ENCODE data around the gene ENO2.

ENO2 gene

DNA sequence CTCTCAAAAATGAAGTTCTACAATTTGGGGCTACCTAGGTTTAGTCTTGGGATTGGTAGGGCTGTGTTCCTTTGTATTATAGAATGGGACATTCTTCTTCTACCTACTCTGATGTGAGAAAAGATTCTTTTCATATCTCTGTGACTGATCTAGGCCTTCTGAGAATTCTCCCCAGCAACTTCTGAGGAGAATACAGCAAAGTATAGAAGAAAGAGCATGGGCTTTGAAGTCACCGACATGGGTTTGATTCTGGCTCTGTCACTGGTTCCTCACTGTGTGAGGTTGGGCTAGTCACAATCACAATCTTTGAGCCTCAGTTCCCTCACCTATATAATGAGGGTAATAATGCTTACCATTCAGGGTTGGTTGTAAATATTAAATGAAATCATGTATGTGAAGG is 18.4 kb downstream of the ENO2 start:
- DNase-seq (ENCODE audit: low read depth) = no peak

DNA sequence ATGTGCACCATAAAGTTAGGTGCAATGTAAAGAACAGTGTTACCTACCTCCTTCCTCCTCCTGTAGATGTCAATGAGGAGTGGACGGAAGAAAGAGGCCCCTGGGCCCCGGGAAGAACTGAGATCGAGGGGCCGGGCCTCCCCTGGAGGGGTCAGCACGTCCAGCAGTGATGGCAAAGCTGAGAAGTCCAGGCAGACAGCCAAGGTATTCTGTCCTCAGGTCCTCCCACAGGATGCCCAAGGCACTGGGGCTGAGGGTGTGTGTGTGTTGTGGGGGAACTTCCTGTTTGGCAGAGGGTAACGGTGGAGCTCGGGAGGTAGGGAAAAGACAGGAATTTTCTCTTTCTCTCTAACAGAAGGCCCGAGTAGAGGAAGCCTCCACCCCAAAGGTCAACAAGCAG is 19.7 kb downstream of the ENO2 start:
- peak; percentile 54 for DNase-seq (ENCODE audit: low read depth)

- DNase-seq (ENCODE audit: low read depth) = peak; percentile 20
These were observed 21.2 kb downstream of the ENO2 start for GRCh38 chr12:6935371-6936193.

- no peak for DNase-seq (ENCODE audit: low read depth)
These were observed 21.8 kb downstream of the ENO2 start for GRCh38 chr12:6936194-6936635.

GRCh38 chr12:6936636-6937480 is 22.5 kb downstream of the ENO2 start:
- no peak for DNase-seq (ENCODE audit: low read depth)

GRCh38 chr12:6937481-6938352 is 23.3 kb downstream of the ENO2 start:
- DNase-seq (ENCODE audit: low read depth) = peak; percentile 97

GRCh38 chr12:6938353-6939190 is 24.2 kb downstream of the ENO2 start:
- DNase-seq (ENCODE audit: low read depth) = no peak

- DNase-seq (ENCODE audit: low read depth) = no peak
These were observed 24.8 kb downstream of the ENO2 start for GRCh38 chr12:6939191-6939540.

GRCh38 chr12:6941267-6941666 is 26.9 kb downstream of the ENO2 start:
- DNase-seq (ENCODE audit: low read depth) = no peak

DNA sequence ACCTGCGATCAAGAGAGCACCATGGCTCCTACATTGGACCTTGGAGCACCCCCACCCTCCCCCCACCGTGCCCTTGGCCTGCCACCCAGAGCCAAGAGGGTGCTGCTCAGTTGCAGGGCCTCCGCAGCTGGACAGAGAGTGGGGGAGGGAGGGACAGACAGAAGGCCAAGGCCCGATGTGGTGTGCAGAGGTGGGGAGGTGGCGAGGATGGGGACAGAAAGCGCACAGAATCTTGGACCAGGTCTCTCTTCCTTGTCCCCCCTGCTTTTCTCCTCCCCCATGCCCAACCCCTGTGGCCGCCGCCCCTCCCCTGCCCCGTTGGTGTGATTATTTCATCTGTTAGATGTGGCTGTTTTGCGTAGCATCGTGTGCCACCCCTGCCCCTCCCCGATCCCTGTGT is 27.4 kb downstream of the ENO2 start:
- no peak for DNase-seq (ENCODE audit: low read depth)

DNA sequence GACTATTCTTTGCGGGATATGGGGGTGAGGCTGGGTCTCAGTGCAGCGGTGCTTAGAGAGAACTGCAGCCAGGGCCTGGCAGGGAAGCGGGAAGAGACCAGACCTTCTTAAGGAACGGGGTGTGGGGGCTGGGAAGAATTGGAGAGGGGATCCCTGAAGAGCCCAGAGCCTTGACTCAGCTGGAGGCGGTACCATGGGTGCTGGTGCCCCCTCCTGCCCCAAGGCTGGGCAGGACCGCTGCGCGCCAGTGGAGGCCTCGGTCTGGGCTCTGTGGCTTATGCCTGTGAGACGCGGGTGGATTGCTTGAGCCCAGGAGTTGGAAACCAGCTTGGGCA is 27.9 kb downstream of the ENO2 start:
- DNase-seq (ENCODE audit: low read depth) = no peak

DNA sequence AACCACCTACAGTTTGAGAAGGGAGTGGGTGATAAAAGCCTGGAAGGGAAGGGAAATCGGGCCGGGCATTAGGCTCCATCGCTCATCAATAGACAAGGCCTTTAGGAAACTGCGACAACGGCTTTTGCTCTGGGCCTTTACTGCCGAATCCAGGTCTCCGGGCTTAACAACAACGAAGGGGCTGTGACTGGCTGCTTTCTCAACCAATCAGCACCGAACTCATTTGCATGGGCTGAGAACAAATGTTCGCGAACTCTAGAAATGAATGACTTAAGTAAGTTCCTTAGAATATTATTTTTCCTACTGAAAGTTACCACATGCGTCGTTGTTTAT is 29.0 kb downstream of the ENO2 start:
- DNase-seq (ENCODE audit: low read depth) = peak; percentile 95

DNA sequence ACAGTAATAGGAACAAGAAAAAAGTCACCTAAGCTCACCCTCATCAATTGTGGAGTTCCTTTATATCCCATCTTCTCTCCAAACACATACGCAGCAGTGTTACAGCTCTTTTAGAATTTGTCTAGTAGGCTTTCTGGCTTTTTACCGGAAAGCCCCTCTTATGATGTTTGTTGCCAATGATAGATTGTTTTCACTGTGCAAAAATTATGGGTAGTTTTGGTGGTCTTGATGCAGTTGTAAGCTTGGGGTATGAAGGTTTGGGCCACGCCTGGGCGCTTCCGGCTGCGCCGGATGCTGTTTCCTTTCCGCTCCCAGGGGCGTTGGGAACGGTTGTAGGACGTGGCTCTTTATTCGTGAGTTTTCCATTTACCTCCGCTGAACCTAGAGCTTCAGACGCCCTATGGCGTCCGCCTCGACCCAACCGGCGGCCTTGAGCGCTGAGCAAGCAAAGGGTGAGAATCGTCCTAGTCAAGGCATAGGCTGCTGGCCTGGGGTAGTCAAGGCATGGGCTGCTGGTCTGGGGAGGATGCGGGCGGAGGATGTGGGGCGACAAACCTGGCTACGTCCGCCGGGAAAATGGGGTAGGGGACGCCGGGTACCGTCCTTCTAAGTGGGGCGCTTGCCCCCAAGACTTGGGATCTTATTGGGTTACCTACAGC is 29.5 kb downstream of the ENO2 start, which contains the start of the genes C12orf57 and RNU7-1:
Gene C12orf57, plus strand, starts transcription at position 301 of the 659 bp plus-strand sequence. Its CDS starts 100 bp downstream, at position 401.
Gene RNU7-1, plus strand, starts transcription at position 95 of the 659 bp plus-strand sequence.
- DNase-seq (ENCODE audit: low read depth) = no peak

GRCh38 chr12:6944381-6945186 is 30.2 kb downstream of the ENO2 start:
- DNase-seq (ENCODE audit: low read depth) = peak; percentile 98

- no peak for DNase-seq (ENCODE audit: low read depth)
These were observed 31.2 kb downstream of the ENO2 start for GRCh38 chr12:6945613-6946012.

- DNase-seq (ENCODE audit: low read depth) = no peak
These were observed 31.9 kb downstream of the ENO2 start for GRCh38 chr12:6946033-6946919.

- no peak for DNase-seq (ENCODE audit: low read depth)
These were observed 32.6 kb downstream of the ENO2 start for GRCh38 chr12:6946920-6947374.

GRCh38 chr12:6947615-6948014 is 33.2 kb downstream of the ENO2 start:
- no peak for DNase-seq (ENCODE audit: low read depth)
